Fibroblast of gingiva (primary cell): ENCODE results near the gene AHI1.
A peak's percentile ranks its signal among the peaks of the same experiment; 100 is the strongest.

ENCODE experiments used
- DNase-seq: peaks from one replicate; pipeline ENCODE4 v3.0.0-alpha.2; 2011; ENCODE audit warnings: low read depth

AHI1 gene

DNA sequence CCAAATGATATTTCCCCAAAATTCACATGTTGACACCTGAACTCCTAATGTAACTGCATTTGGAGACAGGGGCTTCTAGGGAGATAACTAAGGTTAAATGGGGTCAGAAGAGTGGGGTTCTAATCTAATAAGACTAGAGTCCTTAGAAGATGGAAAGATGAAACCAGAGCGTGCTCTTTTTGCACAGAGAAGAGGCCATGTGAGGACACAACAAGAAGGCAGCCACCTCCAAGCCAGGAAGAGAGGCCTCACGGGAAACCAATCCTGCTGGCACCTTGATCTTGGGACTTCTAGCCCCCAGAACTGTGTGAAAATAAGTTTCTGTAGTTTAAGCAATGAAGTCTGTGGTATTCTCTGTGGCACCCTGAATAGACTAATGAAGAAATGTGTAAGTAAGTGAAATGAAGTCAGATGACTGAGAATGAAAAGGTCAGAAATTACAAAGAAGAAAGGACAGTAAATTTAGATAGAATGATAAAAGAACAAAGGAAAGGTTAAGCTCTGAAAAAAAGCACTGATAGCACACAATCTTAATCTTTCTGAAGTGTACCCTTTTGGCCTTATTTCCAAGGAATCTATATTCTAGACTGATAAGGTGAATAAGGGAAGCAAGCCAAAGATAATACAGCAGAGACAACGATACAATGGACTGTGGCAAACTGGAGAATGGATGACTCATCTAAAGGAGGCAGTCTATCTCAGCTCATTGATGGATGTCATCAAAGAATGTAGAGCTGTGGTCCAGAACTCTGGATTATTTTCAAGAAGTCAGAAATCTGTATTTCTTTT lies 206.1 kb downstream of the AHI1 start:
- DNase-seq: no peak

DNA sequence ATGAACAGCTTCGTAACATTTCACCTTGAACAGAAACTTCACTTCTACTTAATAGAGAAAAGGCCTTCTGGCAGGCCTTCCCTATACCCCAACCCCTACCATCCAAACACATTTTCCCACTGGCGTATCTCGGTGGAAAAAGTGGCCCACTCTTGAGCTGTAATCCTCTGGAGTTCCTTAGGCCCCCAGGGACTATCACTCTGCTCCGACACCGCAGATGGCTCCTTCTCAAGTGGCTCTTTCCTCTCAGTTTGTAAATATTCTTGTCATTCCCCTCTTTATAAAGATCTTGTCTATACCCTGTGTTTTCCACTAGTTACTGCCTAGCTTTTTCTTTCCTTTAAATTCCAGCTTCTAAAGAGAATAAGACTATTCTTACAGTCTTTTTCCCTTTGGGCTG lies 207.7 kb downstream of the AHI1 start:
- no peak for DNase-seq

GRCh38 chr6:135286962-135287538 lies 210.5 kb downstream of the AHI1 start:
- no peak for DNase-seq

DNA sequence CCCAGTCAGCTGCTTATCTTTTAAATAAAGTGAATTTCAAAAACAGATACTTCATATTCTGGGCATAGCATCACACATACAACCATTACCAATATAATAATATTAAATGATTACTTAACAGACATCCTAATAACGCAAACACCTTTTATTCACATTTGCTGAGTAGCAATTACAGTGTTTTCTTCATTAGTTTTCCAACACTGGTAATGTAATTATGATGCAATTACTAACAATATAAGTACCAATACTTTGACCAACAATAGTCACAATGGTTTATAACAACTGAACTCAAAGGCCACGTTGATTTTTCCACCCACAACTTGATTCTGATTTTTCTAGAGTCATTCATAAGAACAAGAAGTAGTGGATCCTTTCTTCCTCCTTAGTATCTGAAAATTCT lies 212.4 kb downstream of the AHI1 start:
- no peak for DNase-seq

- no peak for DNase-seq
Measured at GRCh38 chr6:135283926-135284325, 213.6 kb downstream of the AHI1 start.

DNA sequence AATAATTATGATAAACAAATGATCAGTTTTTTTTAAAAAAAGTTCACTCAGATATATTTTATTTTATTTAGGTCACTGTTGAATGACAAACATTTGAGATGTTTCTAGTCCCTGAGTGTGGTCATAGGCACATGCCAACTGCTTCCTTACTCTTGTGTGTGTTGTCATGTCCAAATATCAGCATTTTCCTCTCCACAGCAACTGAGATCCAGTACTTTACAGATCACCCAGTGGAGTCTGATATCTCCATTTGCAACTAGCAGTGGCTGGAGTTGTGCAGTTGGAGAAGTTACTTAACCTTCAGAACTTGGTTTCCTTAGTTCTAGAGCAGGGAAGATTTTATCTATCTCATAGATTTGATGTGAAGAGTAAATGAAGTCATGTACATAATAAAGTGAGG lies 215.1 kb downstream of the AHI1 start:
- DNase-seq: no peak

- DNase-seq: no peak
Measured at GRCh38 chr6:135281964-135282363, 215.6 kb downstream of the AHI1 start.

- no peak for DNase-seq
Measured at GRCh38 chr6:135281227-135281626, 216.3 kb downstream of the AHI1 start.

- peak; percentile 29 for DNase-seq
Measured at GRCh38 chr6:135280375-135281136, 217.0 kb downstream of the AHI1 start.

GRCh38 chr6:135277422-135277821 lies 220.1 kb downstream of the AHI1 start:
- DNase-seq: no peak

- DNase-seq: no peak
Measured at GRCh38 chr6:135274561-135275293, 222.8 kb downstream of the AHI1 start.

- no peak for DNase-seq
Measured at GRCh38 chr6:135271626-135272025, 225.9 kb downstream of the AHI1 start.

DNA sequence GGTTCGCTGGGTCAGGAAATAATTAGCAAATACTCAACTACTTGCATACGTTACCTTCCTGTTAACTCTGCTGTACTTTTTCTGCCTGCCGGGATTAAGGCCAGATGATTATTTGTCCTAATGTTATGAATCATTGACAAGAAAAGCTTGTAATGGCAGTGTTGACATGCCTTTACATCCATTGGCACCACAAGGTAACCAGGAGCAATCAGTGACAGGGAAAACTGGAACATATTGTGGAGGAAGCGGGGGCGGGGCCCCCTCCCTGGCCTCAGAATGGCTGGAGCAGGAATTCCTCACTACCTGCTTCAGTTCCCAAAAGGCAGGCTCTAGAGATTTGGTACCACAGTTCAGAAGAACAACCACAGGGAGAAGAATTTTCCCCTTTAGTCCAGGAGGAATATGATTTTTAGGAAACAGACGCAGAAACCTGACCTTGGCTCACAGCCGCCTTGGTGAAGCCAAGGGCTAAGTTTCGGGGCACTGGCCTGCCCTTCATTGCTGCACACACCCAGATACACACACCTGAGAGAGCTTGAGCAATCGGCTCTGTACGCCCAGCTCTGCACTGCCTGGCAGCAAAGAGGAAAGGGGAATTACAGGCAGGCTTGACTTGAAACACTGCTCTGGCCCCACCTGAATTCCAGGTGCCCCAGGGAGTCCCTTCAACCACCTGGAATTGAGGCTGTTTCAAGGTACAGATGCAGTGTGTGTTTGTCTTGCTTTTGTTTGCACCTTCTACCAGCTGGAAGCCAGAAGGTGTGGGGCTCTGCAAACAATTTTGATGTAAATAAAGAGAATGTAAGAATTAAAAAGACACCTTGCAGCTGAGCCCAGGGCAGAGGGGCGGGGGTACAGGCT lies 226.6 kb downstream of the AHI1 start:
- no peak for DNase-seq

GRCh38 chr6:135269481-135269891 lies 228.1 kb downstream of the AHI1 start:
- DNase-seq: no peak

- DNase-seq: no peak
Measured at GRCh38 chr6:135268740-135269139, 228.8 kb downstream of the AHI1 start.

DNA sequence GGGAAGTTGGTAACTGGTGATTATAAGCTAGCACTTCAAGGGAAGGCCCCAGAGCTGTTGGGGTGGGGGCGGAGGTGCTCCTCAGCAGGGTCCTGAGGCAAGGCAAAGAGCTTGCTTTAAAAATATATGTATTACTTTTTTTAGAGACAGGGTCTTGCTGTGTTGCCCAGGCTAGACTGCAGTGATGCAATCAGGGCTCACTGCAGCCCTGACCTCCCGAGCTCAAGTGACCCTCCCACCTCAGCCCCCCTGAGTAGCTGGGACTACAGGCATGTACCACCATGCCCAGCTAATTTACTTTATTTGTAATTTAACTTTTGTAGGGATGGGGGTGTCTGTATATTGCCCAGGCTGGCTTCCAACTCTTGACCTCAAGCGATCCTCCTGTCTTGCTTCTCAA lies 229.3 kb downstream of the AHI1 start:
- no peak for DNase-seq

DNA sequence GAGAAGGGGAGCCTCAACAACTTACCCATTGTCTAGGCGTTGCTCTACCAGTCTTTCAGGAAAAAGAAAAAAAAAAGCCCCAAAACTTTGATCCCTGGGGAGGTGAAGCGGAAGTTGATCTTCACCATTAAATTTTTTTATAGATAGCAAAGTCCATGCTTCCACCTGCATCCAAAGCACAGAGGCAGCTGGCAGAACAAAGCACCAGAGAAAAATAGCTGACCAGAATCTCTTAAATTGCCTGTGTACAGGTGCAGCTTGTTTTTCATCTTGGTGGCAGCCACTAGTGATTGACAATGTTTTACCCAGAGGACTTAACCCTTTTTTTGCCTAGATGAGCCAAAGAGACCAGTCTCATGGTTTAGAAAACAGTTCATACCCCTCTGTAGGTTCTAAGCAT lies 230.5 kb downstream of the AHI1 start:
- DNase-seq: no peak

DNA sequence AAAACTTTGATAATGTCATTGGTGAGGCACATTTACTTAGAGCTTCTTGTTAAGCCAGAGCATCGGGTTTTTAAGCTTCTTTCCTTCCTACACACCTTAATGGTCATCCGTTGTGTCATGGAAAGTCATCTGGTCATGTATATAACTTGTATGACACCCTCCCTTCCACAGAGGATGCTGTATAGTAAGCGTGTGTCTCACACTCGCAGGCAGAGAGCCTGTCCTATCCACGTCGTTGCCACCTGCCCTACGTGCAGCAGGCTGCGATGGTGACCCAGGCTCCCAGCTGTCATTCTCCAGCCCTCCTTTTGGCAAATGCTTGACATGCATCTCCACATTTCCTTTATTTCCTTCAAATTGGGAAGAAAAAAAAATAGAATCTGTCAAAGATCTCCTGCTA lies 230.9 kb downstream of the AHI1 start:
- no peak for DNase-seq

GRCh38 chr6:135265278-135265677 lies 232.3 kb downstream of the AHI1 start:
- DNase-seq: no peak

GRCh38 chr6:135261872-135262725 lies 235.4 kb downstream of the AHI1 start:
- no peak for DNase-seq

GRCh38 chr6:135260612-135261011 lies 236.9 kb downstream of the AHI1 start:
- no peak for DNase-seq
